HCT116 (cell line): ENCODE results near the gene OSBP2. TPM values are rescaled to one million over a fixed set of nuclear protein-coding genes. Genes with fewer than 3 reads are reported as not detected.

Experiments
- ATAC-seq: fragments of 200-7000 bp; cut with Tn5 transposase; 2 replicates; pipeline ENCODE4 v1.9.1; 2020; ENCODE audit warnings: mild to moderate bottlenecking, moderate library complexity
- BruUV-seq: library from RNA; stranded (reverse); fragments of 400-500 nt; replicated peaks from 2 replicates; lab custom pipeline; 2021; lab: Mats Ljungman, UMichigan
- CTCF ChIA-PET: fragments of 300-600 bp; sonication (Branson Sonifier 250); formaldehyde crosslinking; loops from one replicate; lab custom pipeline; 2021; ENCODE audit warnings: antibody characterized with exemption; lab: Charles Lee
- POLR2A ChIA-PET: fragments of 300-600, 350-600 bp; sonication (Branson Sonifier 250); formaldehyde crosslinking; loops from one replicate; lab custom pipeline; 2021; ENCODE audit warnings: antibody characterized with exemption; lab: Charles Lee
- RAD21 ChIA-PET, 2 experiments: fragments of 300-600 bp; sonication (Branson Sonifier 250); formaldehyde crosslinking; loops; one replicate each; lab custom pipeline; 2023; ENCODE audit warnings: low total read pairs in 2 of 2; ENCODE audit not compliant: uncharacterized antibody in 2 of 2, unreplicated experiment in 2 of 2, low non-redundant PET in 1 of 2; lab: Charles Lee
- DNase-seq: peaks from one replicate; pipeline ENCODE4 v3.0.0-alpha.2; 2010; ENCODE audit warnings: low read depth, low spot score
- H2AFZ ChIP-seq: fragments of 200-600 bp; shearing (Covaris generic), sonication (generic); 2 replicates; pipeline ENCODE4 v1.6.1; 2017; ENCODE audit warnings: low read depth, mixed run types, mixed read lengths, antibody characterized with exemption, low read length; ENCODE audit not compliant: poor library complexity, severe bottlenecking
- H3K27ac ChIP-seq: 2 replicates; pipeline ENCODE4 v1.5.1; 2012; ENCODE audit warnings: low read depth, low read length
- H3K27me3 ChIP-seq: fragments of 200-600 bp; sonication (generic); 2 replicates; pipeline ENCODE4 v1.6.1; 2016; ENCODE audit warnings: mixed run types, low read length, mixed read lengths; ENCODE audit not compliant: insufficient read depth
- H3K36me3 ChIP-seq, 2 experiments: fragments of 200-500 bp in 1 of 2; fragments of 200-600 bp in 1 of 2; sonication (Bioruptor generic) in 1 of 2; sonication (generic) in 1 of 2; 2 replicates each; pipeline versions ENCODE4 v1.5.1 to v1.6.1; 2014 to 2016; ENCODE audit warnings: low read length in 2 of 2, inconsistent platforms in 1 of 2, mixed read lengths in 1 of 2, mixed run types in 1 of 2; ENCODE audit not compliant: insufficient read depth in 2 of 2, control insufficient read depth in 1 of 2
- H3K4me1 ChIP-seq, 2 experiments: fragments of 200-600 bp in 1 of 2; sonication (generic) in 1 of 2; 2 replicates each; pipeline versions ENCODE4 v1.5.1 to v1.6.1; 2012 to 2017; ENCODE audit warnings: low read length in 2 of 2, inconsistent platforms in 1 of 2, mild to moderate bottlenecking in 1 of 2, mixed read lengths in 1 of 2, mixed run types in 1 of 2, moderate library complexity in 1 of 2; ENCODE audit not compliant: insufficient read depth in 2 of 2, control insufficient read depth in 1 of 2
- H3K4me2 ChIP-seq: fragments of 200-600 bp; sonication (generic); 2 replicates; pipeline ENCODE4 v1.6.1; 2017; ENCODE audit warnings: mixed run types, low read length, mixed read lengths
- H3K4me3 ChIP-seq, 2 experiments: fragments of 200-600 bp in 1 of 2; sonication (generic) in 1 of 2; replicated peaks in 1 of 2; 2 replicates each; pipeline ENCODE4 v1.5.1; 2011 to 2016; ENCODE audit warnings: low read length in 2 of 2, control low read depth in 1 of 2, low read depth in 1 of 2, mild to moderate bottlenecking in 1 of 2, mixed read lengths in 1 of 2, mixed run types in 1 of 2
- H3K79me2 ChIP-seq: fragments of 200-600 bp; sonication (generic); 2 replicates; pipeline ENCODE4 v1.6.1; 2017; ENCODE audit warnings: mild to moderate bottlenecking, mixed run types, low read length, moderate library complexity, mixed read lengths; ENCODE audit not compliant: insufficient read depth
- H3K9ac ChIP-seq: fragments of 200-600 bp; sonication (generic); 2 replicates; pipeline ENCODE4 v1.6.1; 2016; ENCODE audit warnings: low read length, mixed read lengths
- H3K9me2 ChIP-seq: fragments of 200-600 bp; sonication (generic), shearing (Covaris generic); 2 replicates; pipeline ENCODE4 v1.6.1; 2017; ENCODE audit warnings: mixed run types, mild to moderate bottlenecking, moderate library complexity; ENCODE audit not compliant: insufficient read depth
- H3K9me3 ChIP-seq, 2 experiments: fragments of 200-500 bp in 1 of 2; fragments of 200-600 bp in 1 of 2; sonication (Bioruptor generic) in 1 of 2; sonication (generic) in 1 of 2; 2 replicates each; pipeline ENCODE4 v1.6.1; 2014 to 2017; ENCODE audit warnings: low read length in 2 of 2, mixed read lengths in 2 of 2, inconsistent platforms in 1 of 2, low read depth in 1 of 2, mild to moderate bottlenecking in 1 of 2, mixed run types in 1 of 2, moderate library complexity in 1 of 2; ENCODE audit not compliant: control insufficient read depth in 1 of 2, insufficient read depth in 1 of 2
- H4K20me1 ChIP-seq: fragments of 200-600 bp; sonication (generic), shearing (Covaris generic); 2 replicates; pipeline ENCODE4 v1.6.1; 2017; ENCODE audit warnings: mixed run types, mild to moderate bottlenecking, moderate library complexity; ENCODE audit not compliant: insufficient read depth
- ATF3 ChIP-seq: IDR thresholded peaks from 2 replicates; pipeline ENCODE4 v1.6.1; 2012
- CBX3 ChIP-seq: IDR thresholded peaks from 2 replicates; pipeline ENCODE4 v1.6.1; 2012; ENCODE audit warnings: low read depth
- CEBPB ChIP-seq: IDR thresholded peaks from 2 replicates; pipeline ENCODE4 v1.6.1; 2012; ENCODE audit warnings: low read depth
- CTCF ChIP-seq, 3 experiments: fragments of 200-600 bp in 1 of 3; sonication (generic) in 1 of 3; IDR thresholded peaks in 2 of 3; conservative IDR thresholded peaks in 1 of 3; 2 replicates each; pipeline ENCODE4 v1.5.1; 2012 to 2017; ENCODE audit warnings: low read depth in 2 of 3, low read length in 2 of 3, antibody characterized with exemption in 1 of 3, borderline replicate concordance in 1 of 3, control low read depth in 1 of 3, mild to moderate bottlenecking in 1 of 3, mixed read lengths in 1 of 3, mixed run types in 1 of 3, moderate library complexity in 1 of 3; ENCODE audit not compliant: insufficient read depth in 1 of 3
- ELF1 ChIP-seq: IDR thresholded peaks from 2 replicates; pipeline ENCODE4 v1.6.1; 2012; ENCODE audit warnings: low read depth, borderline replicate concordance
- EZH2 ChIP-seq: fragments of 200-600 bp; sonication (generic); IDR thresholded peaks from 2 replicates; pipeline ENCODE4 v1.6.1; 2017; ENCODE audit warnings: antibody characterized with exemption, mixed run types
- EZH2phosphoT487 ChIP-seq: fragments of 200-600 bp; IDR thresholded peaks from 2 replicates; pipeline ENCODE4 v1.6.1; 2018; ENCODE audit warnings: antibody characterized with exemption, borderline replicate concordance
- FOSL1 ChIP-seq: IDR thresholded peaks from 2 replicates; pipeline ENCODE4 v1.6.1; 2012; ENCODE audit warnings: low read depth
- POLR2A ChIP-seq: IDR thresholded peaks from 2 replicates; pipeline ENCODE4 v1.7.0; 2011; ENCODE audit warnings: borderline replicate concordance; ENCODE audit not compliant: insufficient read depth, insufficient read length; ENCODE audit errors: extremely low read depth
- POLR2AphosphoS5 ChIP-seq: IDR thresholded peaks from 2 replicates; pipeline ENCODE4 v1.6.1; 2011; ENCODE audit warnings: mild to moderate bottlenecking, low read depth, low read length, moderate library complexity
- RAD21 ChIP-seq: IDR thresholded peaks from 2 replicates; pipeline ENCODE4 v1.6.1; 2012; ENCODE audit warnings: low read depth, mild to moderate bottlenecking
- ZFX ChIP-seq: fragments of 450-650 bp; IDR thresholded peaks from 2 replicates; pipeline ENCODE4 v1.6.1; 2017
- ZNF274 ChIP-seq: fragments of 200-500 bp; sonication (Bioruptor generic); IDR thresholded peaks from 2 replicates; pipeline ENCODE4 v1.6.1; 2014; ENCODE audit warnings: mild to moderate bottlenecking, low read depth, low read length, inconsistent platforms
- intact Hi-C: fragments of 100-400 bp; cut with micrococcal nuclease; formaldehyde crosslinking; loops from 2 replicates; pipeline ENCODE4 v1.10.0; 2022
- total RNA-seq: library from RNA; stranded (reverse); gene quantifications from one replicate; pipeline ENCODE4 v1.2.1, GENCODE V29; 2021; ENCODE audit not compliant: unreplicated experiment

Gene OSBP2
- total RNA-seq, 1 experiment from 2014 or later = 12.9 TPM

GRCh38 chr22:30773919-30774318 lies 79.2 kb downstream of the OSBP2 start:
- H3K4me1 ChIP-seq = no peaks in the 10 kb centered on the region
- H2AFZ ChIP-seq = no peak overlapping the region
- intact Hi-C loops = no loop called here
- no peak for ATAC-seq
- H3K79me2 ChIP-seq = no peaks in the 10 kb centered on the region
- no peak overlapping the region for H3K27ac ChIP-seq
- H3K9me2 ChIP-seq = no peaks in the 10 kb centered on the region
- no peaks in the 10 kb centered on the region for H4K20me1 ChIP-seq
- CTCF ChIA-PET = no interaction called here
- BruUV-seq = no TSS peak
- no peak for DNase-seq
- TF ChIP-seq CBX3 = no peak
- no peak for TF ChIP-seq RAD21
- TF ChIP-seq FOSL1 = no peak
- TF ChIP-seq ZNF274 = no peak
- no peak for TF ChIP-seq POLR2A
- TF ChIP-seq ATF3 = no peak
- TF ChIP-seq CEBPB = no peak
- H3K27me3 ChIP-seq = no peaks in the 10 kb centered on the region
- POLR2A ChIA-PET = no interaction called here
- no peaks in the 10 kb centered on the region for H3K9me3 ChIP-seq
- H3K9ac ChIP-seq = no peak overlapping the region
- RAD21 ChIA-PET = no interaction called here
- no peaks in the 10 kb centered on the region for H3K36me3 ChIP-seq
- H3K4me3 ChIP-seq = no peak overlapping the region
- H3K4me2 ChIP-seq = no peak overlapping the region

- ATAC-seq = no peak
- CTCF ChIA-PET = no interaction called here
- H3K4me1 ChIP-seq = no peaks in the 10 kb centered on the region
- BruUV-seq = no TSS peak
- no peaks in the 10 kb centered on the region for H3K27me3 ChIP-seq
- no peak for TF ChIP-seq POLR2A
- TF ChIP-seq ZNF274 = no peak
- no peak for TF ChIP-seq ATF3
- TF ChIP-seq FOSL1 = no peak
- TF ChIP-seq ZFX = no peak
- TF ChIP-seq EZH2 = no peak
- TF ChIP-seq EZH2phosphoT487 = no peak
- no peak for TF ChIP-seq POLR2AphosphoS5
- no peak for TF ChIP-seq CTCF (IDR thresholded peaks at IDR 0.05 in 2 of 3, conservative IDR thresholded peaks at IDR 0.05 in 1 of 3; ENCODE audit: borderline replicate concordance in 1 of 3, insufficient read depth in 1 of 3, low read depth in 2 of 3, low read length in 2 of 3)
- no peak for TF ChIP-seq ELF1
- H4K20me1 ChIP-seq = no peaks in the 10 kb centered on the region
- POLR2A ChIA-PET = no interaction called here
- no peaks in the 10 kb centered on the region for H3K36me3 ChIP-seq
- no peak overlapping the region for H3K4me2 ChIP-seq
- no peak for DNase-seq
- H3K9me3 ChIP-seq = no peaks in the 10 kb centered on the region
- no peaks in the 10 kb centered on the region for H3K79me2 ChIP-seq
- H2AFZ ChIP-seq = no peak overlapping the region
- no peaks in the 10 kb centered on the region for H3K9me2 ChIP-seq
- intact Hi-C loops = no loop called here
- RAD21 ChIA-PET = no interaction called here
- no peak overlapping the region for H3K4me3 ChIP-seq
- H3K27ac ChIP-seq = no peak overlapping the region
- no peak overlapping the region for H3K9ac ChIP-seq
These were observed 79.9 kb downstream of the OSBP2 start for GRCh38 chr22:30774566-30774965.
